ENCODE data around the gene GOLGA3.
A peak's percentile ranks its signal among the peaks of the same experiment; 100 is the strongest.
"Not testable (repeated sequence)": the region's sequence is repeated elsewhere in the genome, so short reads cannot be mapped to it uniquely, and the experiment has no call there.

GOLGA3 gene

GRCh38 chr12:132828706-132829534 lies at the start of gene GOLGA3:
Gene GOLGA3 (minus strand): TSS chr12:132828869. CDS start chr12:132822128, 6,741 bp downstream.
- peak; percentile 96 for DNase-seq

- DNase-seq: not testable (repeated sequence)
These were observed 46.0 kb upstream of the GOLGA3 start for GRCh38 chr12:132874620-132875019.

- DNase-seq: no peak
These were observed 45.5 kb upstream of the GOLGA3 start for GRCh38 chr12:132874175-132874574.

- no peak for DNase-seq
These were observed 45.1 kb upstream of the GOLGA3 start for GRCh38 chr12:132873724-132874123.

- DNase-seq: no peak
These were observed 44.3 kb upstream of the GOLGA3 start for GRCh38 chr12:132872975-132873421.

- no peak for DNase-seq
These were observed 43.6 kb upstream of the GOLGA3 start for GRCh38 chr12:132872073-132872855.

- DNase-seq: no peak
These were observed 40.9 kb upstream of the GOLGA3 start for GRCh38 chr12:132869551-132869950.

- no peak for DNase-seq
These were observed 37.7 kb upstream of the GOLGA3 start for GRCh38 chr12:132866251-132866828.

GRCh38 chr12:132861558-132861957 lies 32.9 kb upstream of the GOLGA3 start:
- DNase-seq: no peak

- no peak for DNase-seq
These were observed 30.1 kb upstream of the GOLGA3 start for GRCh38 chr12:132858718-132859266.

GRCh38 chr12:132857019-132857418 lies 28.4 kb upstream of the GOLGA3 start:
- not testable (repeated sequence) for DNase-seq

- no peak for DNase-seq
These were observed 27.9 kb upstream of the GOLGA3 start for GRCh38 chr12:132856581-132856980.

- not testable (repeated sequence) for DNase-seq
These were observed 26.5 kb upstream of the GOLGA3 start for GRCh38 chr12:132855211-132855610.

- DNase-seq: no peak
These were observed 24.8 kb upstream of the GOLGA3 start for GRCh38 chr12:132853285-132854092.

- no peak for DNase-seq
These were observed 23.8 kb upstream of the GOLGA3 start for GRCh38 chr12:132852496-132852895.

GRCh38 chr12:132851465-132851864 lies 22.8 kb upstream of the GOLGA3 start:
- no peak for DNase-seq

GRCh38 chr12:132850291-132850690 lies 21.6 kb upstream of the GOLGA3 start:
- DNase-seq: no peak

- DNase-seq: no peak
These were observed 19.9 kb upstream of the GOLGA3 start for GRCh38 chr12:132848521-132848920.

GRCh38 chr12:132847363-132848356 lies 19.0 kb upstream of the GOLGA3 start:
- no peak for DNase-seq

- DNase-seq: not testable (repeated sequence)
These were observed 16.0 kb upstream of the GOLGA3 start for GRCh38 chr12:132844681-132845080.

GRCh38 chr12:132842449-132843045 lies 13.9 kb upstream of the GOLGA3 start:
- no peak for DNase-seq
